ENCODE results near the gene USE1.

Gene USE1

GRCh38 chr19:17262557-17262956 is 47.4 kb downstream of the USE1 start:
- no peak for DNase-seq

GRCh38 chr19:17263712-17264640 is 48.8 kb downstream of the USE1 start:
- DNase-seq: no peak

GRCh38 chr19:17264641-17264979 is 49.5 kb downstream of the USE1 start, which contains the start of gene USHBP1:
USHBP1 (minus strand) TSS chr19:17264745; CDS start chr19:17264299, 446 bp downstream.
- no peak for DNase-seq

GRCh38 chr19:17266026-17266425 is 50.9 kb downstream of the USE1 start:
- no peak for DNase-seq

- no peak for DNase-seq
These were observed 51.4 kb downstream of the USE1 start for GRCh38 chr19:17266589-17266974.

- DNase-seq: peak; percentile 83 to 86
These were observed 52.0 kb downstream of the USE1 start, which contains the start of gene BABAM1 for GRCh38 chr19:17266975-17267788. BABAM1 (plus strand) TSS chr19:17267443; CDS start chr19:17268807, 1,364 bp downstream.

GRCh38 chr19:17268754-17269153 is 53.6 kb downstream of the USE1 start:
- no peak for DNase-seq
